Endothelial cell of umbilical vein (primary cell): Measurements from ENCODE around the gene RALGPS1. TPM values are rescaled to one million over a fixed set of nuclear protein-coding genes. Genes with fewer than 3 reads are reported as not detected.

ENCODE experiments used
- Bru-seq: library from RNA; stranded (reverse); fragments of 400-500 nt; gene quantifications from one replicate; lab custom pipeline; 2021; lab: Mats Ljungman, UMichigan
- BruChase-seq, 2 experiments: library from RNA; stranded (reverse); fragments of 400-500 nt; gene quantifications; one replicate each; lab custom pipeline; 2021; lab: Mats Ljungman, UMichigan
- BruUV-seq: library from RNA; stranded (reverse); fragments of 400-500 nt; replicated peaks from 2 replicates; lab custom pipeline; 2021; lab: Mats Ljungman, UMichigan
- CTCF ChIA-PET: fragments of 300-600, 350-600 bp; sonication (Branson Sonifier 250); formaldehyde crosslinking; loops from one replicate; lab custom pipeline; 2021; ENCODE audit warnings: antibody characterized with exemption, inconsistent platforms; lab: Charles Lee
- POLR2A ChIA-PET: fragments of 300-600, 350-600 bp; sonication (Branson Sonifier 250); formaldehyde crosslinking; loops from one replicate; lab custom pipeline; 2021; ENCODE audit warnings: antibody characterized with exemption, inconsistent platforms; lab: Charles Lee
- DNase-seq: peaks from one replicate; pipeline ENCODE4 v3.0.0-alpha.2; 2011; ENCODE audit warnings: low read depth, low spot score
- FAIRE-seq: peaks from 2 replicates; lab custom pipeline; 2011; peaks lifted over from hg19 to GRCh38; lab: Jason Lieb, UNC
- H2AFZ ChIP-seq: 2 replicates; pipeline ENCODE4 v1.6.0; 2012; ENCODE audit warnings: low read depth, low read length, control low read depth, inconsistent platforms
- H3K27ac ChIP-seq: 2 replicates; pipeline ENCODE4 v1.5.1; 2011; ENCODE audit warnings: low read depth, mild to moderate bottlenecking, control low read depth, low read length, moderate library complexity; ENCODE audit not compliant: insufficient read depth
- H3K27me3 ChIP-seq, 2 experiments: 2 replicates each; pipeline versions ENCODE4 v1.6.0 to v1.6.1; 2011; ENCODE audit warnings: low read length in 2 of 2, mixed read lengths in 1 of 2; ENCODE audit not compliant: control insufficient read depth in 2 of 2, insufficient read depth in 2 of 2
- H3K36me3 ChIP-seq, 2 experiments: 2 replicates in 1 of 2; 3 replicates in 1 of 2; pipeline ENCODE4 v1.5.1; 2011; ENCODE audit warnings: low read length in 2 of 2, mild to moderate bottlenecking in 1 of 2, moderate library complexity in 1 of 2; ENCODE audit not compliant: control insufficient read depth in 2 of 2, insufficient read depth in 2 of 2; ENCODE audit errors: extremely low read depth in 1 of 2
- H3K4me1 ChIP-seq: 3 replicates; pipeline ENCODE4 v1.5.1; 2011; ENCODE audit warnings: mild to moderate bottlenecking, low read length; ENCODE audit not compliant: control insufficient read depth, insufficient read depth; ENCODE audit errors: extremely low read depth
- H3K4me2 ChIP-seq: 2 replicates; pipeline ENCODE4 v1.6.1; 2011; ENCODE audit warnings: low read length, control low read depth, mixed read lengths; ENCODE audit not compliant: insufficient read depth
- H3K4me3 ChIP-seq, 3 experiments: fragments of 200-600 bp in 1 of 3; sonication (generic), shearing (Covaris generic) in 1 of 3; replicated peaks in 1 of 3; 2 replicates each; pipeline ENCODE4 v1.5.1; 2011 to 2016; ENCODE audit warnings: control low read depth in 3 of 3, low read length in 3 of 3, mild to moderate bottlenecking in 2 of 3, inconsistent platforms in 1 of 3, low read depth in 1 of 3, moderate library complexity in 1 of 3; ENCODE audit not compliant: insufficient read depth in 1 of 3
- H3K79me2 ChIP-seq: 2 replicates; pipeline ENCODE4 v1.6.0; 2012; ENCODE audit warnings: low read length, inconsistent platforms; ENCODE audit not compliant: control insufficient read depth, insufficient read depth
- H3K9ac ChIP-seq: replicated peaks from 2 replicates; pipeline ENCODE3; 2011; ENCODE audit warnings: low read length, control low read depth; ENCODE audit not compliant: insufficient read depth; ENCODE audit errors: extremely low read depth
- H3K9me1 ChIP-seq: replicated peaks from 3 replicates; pipeline ENCODE4 v1.6.0; 2011; ENCODE audit warnings: mild to moderate bottlenecking, low read length; ENCODE audit not compliant: control insufficient read depth, insufficient read depth; ENCODE audit errors: extremely low read depth
- H3K9me3 ChIP-seq: replicated peaks from 2 replicates; pipeline ENCODE4 v1.5.1; 2012; ENCODE audit warnings: low read length, inconsistent platforms; ENCODE audit not compliant: control insufficient read depth, insufficient read depth
- H4K20me1 ChIP-seq: replicated peaks from 2 replicates; pipeline ENCODE3; 2011; ENCODE audit warnings: mild to moderate bottlenecking, low read length; ENCODE audit not compliant: control insufficient read depth, insufficient read depth; ENCODE audit errors: extremely low read depth
- GATA2 ChIP-seq: IDR thresholded peaks from 2 replicates; pipeline ENCODE4 v1.7.0; 2011; ENCODE audit warnings: low read depth, mild to moderate bottlenecking, moderate library complexity, mixed read lengths, low read length; ENCODE audit not compliant: insufficient read length, insufficient read depth
- MAX ChIP-seq: IDR thresholded peaks from 2 replicates; pipeline ENCODE4 v1.6.1; 2011; ENCODE audit not compliant: insufficient read depth, insufficient read length
- MYC ChIP-seq: IDR thresholded peaks from one replicate; pipeline ENCODE4 v1.6.1; 2011; ENCODE audit warnings: mild to moderate bottlenecking, low read depth, low read length
- POLR2AphosphoS5 ChIP-seq: IDR thresholded peaks from 2 replicates; pipeline ENCODE4 v1.6.1; 2012; ENCODE audit warnings: low read depth, mild to moderate bottlenecking, control low read depth, low read length, moderate library complexity; ENCODE audit not compliant: insufficient read depth
- dilution Hi-C: fragments of 300-500 bp; cut with MboI; formaldehyde crosslinking; loops from one replicate; pipeline ENCODE4 v1.15.0; 2019; ENCODE audit warnings: low sequenced_read_pairs; ENCODE audit not compliant: extremely low pct_ligation_motif_present
- intact Hi-C: fragments of 100-400 bp; cut with micrococcal nuclease; formaldehyde crosslinking; loops from one replicate; pipeline ENCODE4 v1.10.0; 2022
- long read RNA-seq: library from polyadenylated mRNA; stranded (forward); transcript quantifications from one replicate; pipeline ENCODE4 v2.0.0, GENCODE V29; 2021
- polyA minus RNA-seq, 3 experiments: library from RNA; depleted of rRNA, polyadenylated mRNA; stranded (reverse); fragments of >200 nt; gene quantifications; 1 replicate in 1 of 3; 2 replicates in 2 of 3; pipeline ENCODE4 v1.2.3, GENCODE V29; 2011
- polyA plus RNA-seq, 4 experiments: library from polyadenylated mRNA; depleted of rRNA in 3 of 4; stranded (reverse) in 3 of 4; unstranded in 1 of 4; fragments of >200 nt; gene quantifications; 2 replicates each; pipeline versions ENCODE4 v1.2.1 to v1.2.3, GENCODE V29; 2011 to 2012; ENCODE audit warnings: missing spikeins in 1 of 4
- total RNA-seq: library from RNA; stranded (reverse); gene quantifications from 2 replicates; pipeline ENCODE4 v1.2.3, GENCODE V29; 2021
- TF ChIP-seq, protein P1 (sequence below), 2 donors: IDR thresholded peaks; 1 replicate in 1 of 2; 2 replicates in 1 of 2; pipeline ENCODE4 v1.5.1; 2011; ENCODE audit warnings: low read length in 2 of 2, mild to moderate bottlenecking in 2 of 2, moderate library complexity in 2 of 2, control low read depth in 1 of 2, inconsistent platforms in 1 of 2, low read depth in 1 of 2; ENCODE audit not compliant: insufficient read depth in 1 of 2; ENCODE audit errors: extremely low read depth in 1 of 2

RALGPS1 gene
- 5.5 and 6.8 TPM in 2 replicates for total RNA-seq
- polyA plus RNA-seq = 1.7 and 3.8 TPM in 2 replicates
- 1.9 TPM in 2 replicates for polyA plus RNA-seq (2011; cell fraction: cytosol; rRNA removed)
- 13.0 and 13.3 TPM in 2 replicates for polyA plus RNA-seq (2011; cell fraction: nucleus; rRNA removed)
- polyA plus RNA-seq (2012) = 2.0 and 3.0 TPM in 2 replicates
- polyA minus RNA-seq = 5.8 and 6.3 TPM in 2 replicates
- 1.4 TPM for polyA minus RNA-seq (2011; cell fraction: cytosol; rRNA and poly(A)+ RNA removed)
- polyA minus RNA-seq (2011; cell fraction: nucleus; rRNA and poly(A)+ RNA removed) = 8.9 TPM in 2 replicates
- Bru-seq, nascent RNA = percentile 41 among the genes with signal in this experiment
- BruChase-seq, experiment 1, labeled RNA remaining after a 6-hour chase = percentile 36 among the genes with signal in this experiment
- percentile 38 among the genes with signal in this experiment for BruChase-seq, experiment 2, labeled RNA remaining after a 2-hour chase
- long read RNA-seq, partial matches to known transcripts = 3 of 9 reads
- long read RNA-seq, other reads (novel, unspliced or antisense) = 6 of 9 reads

DNA sequence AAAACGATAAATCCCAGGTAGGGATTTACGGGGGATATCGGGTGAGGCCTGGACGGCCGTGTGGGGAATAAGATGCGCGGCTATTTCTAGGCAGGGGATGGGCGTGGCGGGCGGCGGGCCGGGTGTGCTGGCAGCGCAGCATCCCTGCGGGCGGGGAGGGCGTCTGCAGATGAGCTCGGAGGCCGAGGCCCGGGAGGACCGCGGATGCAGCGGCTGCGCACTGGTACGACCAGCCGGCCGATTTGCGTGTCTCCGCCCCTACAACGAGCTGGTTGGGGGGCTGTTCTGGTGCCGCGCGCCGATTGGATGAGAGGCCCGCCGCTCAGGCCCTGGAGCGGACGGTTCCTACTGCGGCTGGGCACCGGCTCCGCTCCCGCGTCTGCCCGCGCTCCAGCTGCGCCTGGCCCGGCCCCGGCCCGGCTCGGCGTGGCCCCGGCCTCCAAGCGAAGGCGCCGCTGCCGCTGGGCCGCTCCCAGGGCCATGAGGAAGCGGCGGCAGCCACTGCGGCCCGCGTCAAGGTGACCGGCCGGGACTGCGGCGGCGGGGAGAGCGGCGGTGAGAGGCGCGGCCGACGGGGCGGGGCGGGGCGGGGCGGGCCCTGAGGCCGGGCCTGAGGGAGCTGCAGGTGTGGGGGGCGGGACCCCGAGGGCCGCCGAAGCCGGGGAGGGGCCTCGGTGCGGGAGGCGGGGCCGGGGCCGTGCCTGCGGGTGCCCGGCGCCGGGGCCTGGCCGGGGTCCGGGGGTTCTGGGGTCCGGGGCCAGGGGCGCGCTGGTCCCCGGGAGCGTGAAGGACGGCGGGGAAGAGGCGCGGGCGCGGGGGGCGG lies at the start of gene RALGPS1:
Gene RALGPS1 (plus strand): TSS at position 325 of the 823 bp plus-strand sequence. CDS start 47,508 bp downstream, outside the sequence.
- Histone ChIP-seq H3K9me3 (no peaks in the 10 kb centered on the region), H3K4me2 (no peak within 1 kb of the TSS), H3K27ac (no peak within 1 kb of the TSS), H3K4me1 (no peaks in the 10 kb centered on the region), H3K9me1 (no peaks in the 10 kb centered on the region), H2AFZ (peak within 1 kb of the TSS; percentile 27), H3K36me3 (no peaks in the 10 kb centered on the region), H3K9ac (no peak within 1 kb of the TSS), H4K20me1 (no peaks in the 10 kb centered on the region), H3K27me3 (peaks cover 0 to 1% of the 10 kb centered on the region in 2 experiments), H3K4me3 (peak within 1 kb of the TSS; percentile 30 to 44 (median 37)), H3K79me2 (no peaks in the 10 kb centered on the region)
- intact Hi-C loops = loop anchor here (5.0 kb wide), 1 partner anchor 52 kb away; the partner anchor contains the start of gene ZBTB34
- DNase-seq = peak; percentile 95
- dilution Hi-C loops = no loop called here
- no TSS peak for BruUV-seq
- TF ChIP-seq POLR2AphosphoS5 (peak; percentile 33), MAX (no peak)
- CTCF ChIA-PET = interaction anchor here (0.6 to 1.9 kb wide), 7 partner anchors 9 to 72 kb away, joined by 3 to 6 read pairs (median 3); partner anchors contain the start of gene ZBTB34
- POLR2A ChIA-PET = interaction anchor here (0.7 kb wide), 1 partner anchor 28 kb away, joined by 3 read pairs; no protein-coding TSS in a partner anchor
- peak; percentile 92 for FAIRE-seq

- CTCF ChIA-PET = no interaction called here
- H4K20me1 ChIP-seq = no peaks in the 10 kb centered on the region
Measured at GRCh38 chr9:126869368-126869767, 45.2 kb upstream of the RALGPS1 start.

More at GRCh38 chr9:126869368-126869767, 45.2 kb upstream of the RALGPS1 start:
- FAIRE-seq = no peak
- no TSS peak for BruUV-seq
- intact Hi-C loops = no loop called here
- DNase-seq = no peak
- no peak for TF ChIP-seq POLR2AphosphoS5
- no peak for TF ChIP-seq MYC
- TF ChIP-seq, protein P1, sequence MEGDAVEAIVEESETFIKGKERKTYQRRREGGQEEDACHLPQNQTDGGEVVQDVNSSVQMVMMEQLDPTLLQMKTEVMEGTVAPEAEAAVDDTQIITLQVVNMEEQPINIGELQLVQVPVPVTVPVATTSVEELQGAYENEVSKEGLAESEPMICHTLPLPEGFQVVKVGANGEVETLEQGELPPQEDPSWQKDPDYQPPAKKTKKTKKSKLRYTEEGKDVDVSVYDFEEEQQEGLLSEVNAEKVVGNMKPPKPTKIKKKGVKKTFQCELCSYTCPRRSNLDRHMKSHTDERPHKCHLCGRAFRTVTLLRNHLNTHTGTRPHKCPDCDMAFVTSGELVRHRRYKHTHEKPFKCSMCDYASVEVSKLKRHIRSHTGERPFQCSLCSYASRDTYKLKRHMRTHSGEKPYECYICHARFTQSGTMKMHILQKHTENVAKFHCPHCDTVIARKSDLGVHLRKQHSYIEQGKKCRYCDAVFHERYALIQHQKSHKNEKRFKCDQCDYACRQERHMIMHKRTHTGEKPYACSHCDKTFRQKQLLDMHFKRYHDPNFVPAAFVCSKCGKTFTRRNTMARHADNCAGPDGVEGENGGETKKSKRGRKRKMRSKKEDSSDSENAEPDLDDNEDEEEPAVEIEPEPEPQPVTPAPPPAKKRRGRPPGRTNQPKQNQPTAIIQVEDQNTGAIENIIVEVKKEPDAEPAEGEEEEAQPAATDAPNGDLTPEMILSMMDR (IDR thresholded peaks at IDR 0.05; ENCODE audit: extremely low read depth in 1 of 2, insufficient read depth in 1 of 2, low read depth in 1 of 2, low read length in 2 of 2) = no peak
- TF ChIP-seq MAX = no peak
- TF ChIP-seq GATA2 = no peak
- no peak overlapping the region for H3K4me2 ChIP-seq
- peaks cover 2 to 12% of the 10 kb centered on the region in 2 experiments for H3K36me3 ChIP-seq
- dilution Hi-C loops = no loop called here
- H3K9ac ChIP-seq = no peak overlapping the region
- no peaks in the 10 kb centered on the region for H3K27me3 ChIP-seq
- H3K79me2 ChIP-seq = peaks cover 38% of the 10 kb centered on the region
- no peak overlapping the region for H3K27ac ChIP-seq
- H2AFZ ChIP-seq = no peak overlapping the region
- no peaks in the 10 kb centered on the region for H3K9me3 ChIP-seq
- no peaks in the 10 kb centered on the region for H3K4me1 ChIP-seq
- no peaks in the 10 kb centered on the region for H3K9me1 ChIP-seq
- POLR2A ChIA-PET = no interaction called here
- no peak overlapping the region for H3K4me3 ChIP-seq
